GM12878 (cell line): ENCODE results near the gene LINC00237. TPM values are rescaled to one million over a fixed set of nuclear protein-coding genes. Genes with fewer than 3 reads are reported as not detected.

Source experiments
- ATAC-seq: fragments of 200-7000 bp; cut with Tn5 transposase; 3 replicates; pipeline ENCODE4 v1.9.1; 2020; ENCODE audit warnings: mild to moderate bottlenecking, moderate library complexity
- BruUV-seq: library from RNA; stranded (reverse); fragments of 400-500 nt; replicated peaks from 2 replicates; lab custom pipeline; 2021; lab: Mats Ljungman, UMichigan
- CTCF ChIA-PET: fragments of 300-600 bp; sonication (Branson Sonifier 250); formaldehyde crosslinking; extraction: SDS; loops from one replicate; lab custom pipeline; 2021; ENCODE audit warnings: inconsistent platforms; lab: Yijun Ruan, JAX
- POLR2A ChIA-PET: fragments of 350-600 bp; formaldehyde crosslinking; extraction: SDS; loops from one replicate; lab custom pipeline; 2021; ENCODE audit warnings: inconsistent platforms; lab: Charles Lee
- RAD21 ChIA-PET: fragments of 300-600 bp; sonication (Branson Sonifier 250); formaldehyde crosslinking; loops from one replicate; lab custom pipeline; 2023; ENCODE audit warnings: antibody characterized with exemption; ENCODE audit not compliant: unreplicated experiment; lab: Charles Lee
- SMC1A ChIA-PET: fragments of 300-600 bp; sonication (Branson Sonifier 250); formaldehyde crosslinking; loops from one replicate; lab custom pipeline; 2023; ENCODE audit not compliant: unreplicated experiment, uncharacterized antibody; lab: Charles Lee
- DNase-seq: peaks from one replicate; pipeline ENCODE4 v3.0.0-alpha.2; 2011; ENCODE audit warnings: low read depth, low spot score
- FAIRE-seq: peaks from 3 replicates; lab custom pipeline; 2011; peaks lifted over from hg19 to GRCh38; lab: Jason Lieb, UNC
- H2AFZ ChIP-seq: 2 replicates; pipeline ENCODE4 v1.6.0; 2011; ENCODE audit warnings: low read depth, low read length, control low read depth; ENCODE audit not compliant: control insufficient read depth
- H3K27ac ChIP-seq: 2 replicates; pipeline ENCODE4 v1.5.1; 2011; ENCODE audit warnings: control low read depth; ENCODE audit not compliant: control insufficient read depth, insufficient read depth
- H3K27me3 ChIP-seq, 2 experiments: replicated peaks in 1 of 2; 2 replicates each; pipeline versions ENCODE4 v1.6.0 to v1.6.1; 2011; ENCODE audit warnings: low read length in 1 of 2; ENCODE audit not compliant: control insufficient read depth in 2 of 2, insufficient read depth in 2 of 2
- H3K36me3 ChIP-seq, 2 experiments: 2 replicates each; pipeline ENCODE4 v1.5.1; 2011; ENCODE audit warnings: low read length in 1 of 2; ENCODE audit not compliant: control insufficient read depth in 2 of 2, insufficient read depth in 2 of 2
- H3K4me1 ChIP-seq: 2 replicates; pipeline ENCODE4 v1.6.1; 2011; ENCODE audit warnings: mild to moderate bottlenecking, low read length, moderate library complexity, mixed read lengths; ENCODE audit not compliant: control insufficient read depth, insufficient read depth
- H3K4me2 ChIP-seq: 2 replicates; pipeline ENCODE4 v1.6.0; 2011; ENCODE audit warnings: control low read depth; ENCODE audit not compliant: control insufficient read depth, insufficient read depth
- H3K4me3 ChIP-seq: fragments of 200-600 bp; sonication (generic); 2 replicates; pipeline ENCODE4 v1.5.1; 2016
- H3K79me2 ChIP-seq: 2 replicates; pipeline ENCODE4 v1.6.0; 2011; ENCODE audit warnings: low read length; ENCODE audit not compliant: control insufficient read depth, insufficient read depth
- H3K9ac ChIP-seq: 2 replicates; pipeline ENCODE4 v1.8.0; 2011; ENCODE audit warnings: low read length, control low read depth, mixed read lengths; ENCODE audit not compliant: control insufficient read depth, insufficient read depth
- H3K9me3 ChIP-seq: replicated peaks from 3 replicates; pipeline ENCODE4 v1.5.1; 2011; ENCODE audit warnings: mild to moderate bottlenecking, low read length; ENCODE audit not compliant: control insufficient read depth, insufficient read depth
- H4K20me1 ChIP-seq: 2 replicates; pipeline ENCODE4 v1.6.0; 2011; ENCODE audit not compliant: control insufficient read depth, insufficient read depth
- GABPA ChIP-seq: IDR thresholded peaks from 2 replicates; pipeline ENCODE4 v1.6.1; 2014; ENCODE audit warnings: antibody characterized with exemption, low read depth, mild to moderate bottlenecking, inconsistent platforms
- MEF2A ChIP-seq: IDR thresholded peaks from 2 replicates; pipeline ENCODE4 v1.6.1; 2011; ENCODE audit warnings: low read depth, mild to moderate bottlenecking, low read length, moderate library complexity; ENCODE audit not compliant: insufficient read depth
- MTA3 ChIP-seq: IDR thresholded peaks from 2 replicates; pipeline ENCODE4 v1.6.1; 2012; ENCODE audit warnings: low read length, inconsistent platforms, borderline replicate concordance
- RELB ChIP-seq: fragments of 450-650 bp; IDR thresholded peaks from 2 replicates; pipeline ENCODE4 v1.6.1; 2017; ENCODE audit warnings: low read depth, mild to moderate bottlenecking, moderate library complexity
- SKIL ChIP-seq: fragments of 450-650 bp; IDR thresholded peaks from 2 replicates; pipeline ENCODE4 v1.6.1; 2017; ENCODE audit warnings: mild to moderate bottlenecking, low read depth, inconsistent platforms; ENCODE audit not compliant: poor library complexity, severe bottlenecking
- SMARCA5 ChIP-seq: fragments of 450-650 bp; IDR thresholded peaks from 2 replicates; pipeline ENCODE4 v1.6.1; 2017; ENCODE audit warnings: mild to moderate bottlenecking
- SREBF2 ChIP-seq: IDR thresholded peaks from 2 replicates; pipeline ENCODE4 v1.6.1; 2012; ENCODE audit warnings: mild to moderate bottlenecking, low read length
- TCF3 ChIP-seq: IDR thresholded peaks from 2 replicates; pipeline ENCODE4 v1.6.1; 2012; ENCODE audit warnings: low read depth, mild to moderate bottlenecking, low read length, borderline replicate concordance; ENCODE audit not compliant: insufficient read depth
- WGBS: methylation state at CpG from one replicate; pipeline ENCODE4 v1.1.6; 2016; ENCODE audit warnings: low lambda C conversion rate; ENCODE audit not compliant: insufficient replicate concordance, insufficient coverage; ENCODE audit errors: missing lambda C conversion rate; 5-methylcytosine and 5-hydroxymethylcytosine counted together
- in situ Hi-C: fragments of 300-500 bp; cut with MboI; formaldehyde crosslinking; loops from 9 replicates; pipeline ENCODE4 v1.14.3; 2018; ENCODE audit warnings: mixed read lengths
- intact Hi-C: fragments of 100-400 bp; cut with micrococcal nuclease; formaldehyde crosslinking; loops from one replicate; pipeline ENCODE4 v1.14.2; 2022; ENCODE audit not compliant: unreplicated experiment
- polyA plus RNA-seq, 11 experiments: library from polyadenylated mRNA; depleted of rRNA in 4 of 11; unstranded in 6 of 11; stranded (reverse) in 5 of 11; fragments of >200 nt; fragmentation: Nextera tagmentation in 4 of 11; fragmentation: Illumina TruSeq in 1 of 11; extraction: Ambion mirVana in 4 of 11; extraction: Trizol in 1 of 11; gene quantifications; 1 replicate in 1 of 11; 2 replicates in 10 of 11; pipeline versions ENCODE4 v1.2.1 to v1.2.3, GENCODE V29; 2011 to 2016; ENCODE audit warnings: inconsistent platforms in 2 of 11, missing spikeins in 2 of 11, low read depth in 1 of 11
- total RNA-seq, 4 experiments: library from RNA; depleted of rRNA in 3 of 4; stranded (reverse); fragments of >200 nt in 3 of 4; fragmentation: Illumina TruSeq in 1 of 4; extraction: Trizol in 1 of 4; gene quantifications; 2 replicates each; pipeline versions ENCODE4 v1.2.1 to v1.2.3, GENCODE V29; 2013 to 2021
- TF ChIP-seq, protein P1 (sequence below): IDR thresholded peaks from 2 replicates; pipeline ENCODE4 v1.6.1; 2011; ENCODE audit warnings: low read depth, low read length, improper control_type of control experiment, borderline replicate concordance

Gene LINC00237
- total and polyA plus RNA-seq, 10 of the 15 experiments (the other 5 are each of a cell fraction or from before 2014, with no cell fraction given) = not detected

DNA sequence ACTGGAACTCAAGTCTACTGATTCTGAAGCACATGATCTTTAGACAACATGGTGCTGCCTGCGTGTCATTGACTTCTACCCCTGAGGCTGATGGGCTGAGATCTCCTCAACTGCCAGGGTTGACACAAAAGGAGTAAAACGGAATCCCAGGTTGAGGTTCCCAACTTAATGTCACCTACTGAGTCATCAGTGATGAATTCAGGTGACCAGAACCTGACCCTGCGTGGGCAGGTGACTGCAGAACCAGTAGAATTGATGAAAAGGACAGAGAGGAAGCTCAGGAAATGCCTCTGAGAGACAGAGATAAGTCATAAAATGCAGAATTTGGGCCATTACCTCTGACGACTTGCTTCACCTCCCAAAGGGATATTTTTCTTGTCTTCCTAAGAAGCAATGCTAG lies 12.0 kb upstream of the LINC00237 start:
- Histone ChIP-seq H3K4me3 (no peak overlapping the region), H3K27ac (no peak overlapping the region), H3K36me3 (no peaks in the 10 kb centered on the region), H3K9ac (no peak overlapping the region), H3K4me1 (no peaks in the 10 kb centered on the region), H3K4me2 (no peak overlapping the region), H2AFZ (no peak overlapping the region), H3K27me3 (no peaks in the 10 kb centered on the region; a peak in 2 of 4 replicates), H3K9me3 (no peaks in the 10 kb centered on the region), H4K20me1 (no peaks in the 10 kb centered on the region), H3K79me2 (no peaks in the 10 kb centered on the region)
- intact Hi-C loops (no loop called here), in situ Hi-C loops (no loop called here)
- TF ChIP-seq SREBF2 = no peak
- TF ChIP-seq GABPA = no peak
- TF ChIP-seq TCF3 = no peak
- TF ChIP-seq MTA3 = no peak
- TF ChIP-seq SMARCA5 = no peak
- no peak for TF ChIP-seq RELB
- TF ChIP-seq, protein P1, sequence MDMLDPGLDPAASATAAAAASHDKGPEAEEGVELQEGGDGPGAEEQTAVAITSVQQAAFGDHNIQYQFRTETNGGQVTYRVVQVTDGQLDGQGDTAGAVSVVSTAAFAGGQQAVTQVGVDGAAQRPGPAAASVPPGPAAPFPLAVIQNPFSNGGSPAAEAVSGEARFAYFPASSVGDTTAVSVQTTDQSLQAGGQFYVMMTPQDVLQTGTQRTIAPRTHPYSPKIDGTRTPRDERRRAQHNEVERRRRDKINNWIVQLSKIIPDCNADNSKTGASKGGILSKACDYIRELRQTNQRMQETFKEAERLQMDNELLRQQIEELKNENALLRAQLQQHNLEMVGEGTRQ = no peak
- no peak for TF ChIP-seq SKIL
- TF ChIP-seq MEF2A = no peak
- ChIA-PET RAD21 (no interaction called here), SMC1A (interaction anchor here (0.6 kb wide), 1 partner anchor 18 kb away, joined by 4 read pairs; no protein-coding TSS in a partner anchor), CTCF (no interaction called here), POLR2A (no interaction called here)
- DNase-seq (no peak), ATAC-seq (no peak), FAIRE-seq (no peak)
- WGBS = 15% methylated on average over 4 of the region's 4 CpGs
- no TSS peak for BruUV-seq
